ENCODE results near the gene KLK3. TPM values are rescaled to one million over a fixed set of nuclear protein-coding genes. Genes with fewer than 3 reads are reported as not detected.
A peak's percentile ranks its signal among the peaks of the same experiment; 100 is the strongest.

Gene KLK3
- total and polyA plus RNA-seq, 2 of the 4 experiments (the other 2 are of a cell fraction): not detected

GRCh38 chr19:50836543-50837195, 18.0 kb upstream of the KLK3 start:
- Histone ChIP-seq H3K4me1 (ENCODE audit: control insufficient read depth, insufficient read depth, low read length) (no peaks in the 10 kb centered on the region), H3K14ac (replicated peaks; ENCODE audit: low read depth, low read length) (no peak overlapping the region), H3K56ac (ENCODE audit: extremely low read depth, insufficient read depth, low read length) (no peak overlapping the region), H3K27me3 (ENCODE audit: control insufficient read depth, insufficient read depth, low read length) (no peaks in the 10 kb centered on the region), H2AK5ac (ENCODE audit: low read depth, low read length) (no peak overlapping the region), H3K4me3 (ENCODE audit: insufficient read depth, low read depth, low read length) (no peak overlapping the region), H3K36me3 (ENCODE audit: control insufficient read depth, insufficient read depth, low read length) (no peaks in the 10 kb centered on the region), H4K20me1 (ENCODE audit: insufficient read depth, low read length) (no peaks in the 10 kb centered on the region), H4K8ac (ENCODE audit: low read depth in 2 of 2, low read length in 2 of 2) (0 out of 4 replicates have a peak overlapping the region, but pooled peaks of 1 of the 2 experiments have one; percentile 41), H4K91ac (ENCODE audit: insufficient read depth, low read depth, low read length) (no peak overlapping the region), H2AK9ac (replicated peaks; ENCODE audit: low read depth, low read length, poor library complexity) (no peak overlapping the region), H3K4ac (ENCODE audit: low read depth, low read length) (no peak overlapping the region), H3K79me1 (ENCODE audit: low read depth in 1 of 2, low read length in 2 of 2) (no peaks in the 10 kb centered on the region), H2BK120ac (ENCODE audit: low read depth, low read length) (no peak overlapping the region), H3K9me1 (ENCODE audit: insufficient read depth, low read length) (no peaks in the 10 kb centered on the region), H3K18ac (ENCODE audit: low read depth, low read length) (no peak overlapping the region), H3K4me2 (ENCODE audit: low read depth, low read length) (no peak overlapping the region; the same call in 1 of the 2 replicates), H3K23ac (ENCODE audit: low read depth, low read length) (no peak overlapping the region), H4K5ac (ENCODE audit: low read depth, low read length) (no peak overlapping the region), H2BK5ac (ENCODE audit: low read depth, low read length, poor library complexity, severe bottlenecking) (no peak overlapping the region), H2BK20ac (ENCODE audit: low read depth, low read length) (no peak overlapping the region), H2AFZ (replicated peaks; ENCODE audit: low read length, poor library complexity) (peak overlapping the region; percentile 94), H3K27ac (ENCODE audit: insufficient read depth, low read length) (no peak overlapping the region), H3K9ac (ENCODE audit: low read depth, low read length) (no peak overlapping the region), H3K9me3 (ENCODE audit: control insufficient read depth, insufficient read depth, low read length) (no peaks in the 10 kb centered on the region), H2BK15ac (ENCODE audit: low read depth, low read length) (no peak overlapping the region)
- 29% methylated on average over 7 of the region's 19 CpGs; no CpG with 5 or more reads in 1 of the 2 experiments for WGBS, 2 experiments (ENCODE audit: extremely low coverage in 2 of 2, insufficient read length in 1 of 2)
- intact Hi-C loops (cut with micrococcal nuclease) (no loop called here), dilution Hi-C loops (cut with HindIII; ENCODE audit: low sequenced_read_pairs, unreplicated experiment) (no loop called here), in situ Hi-C loops (cut with MboI; ENCODE audit: low sequenced_read_pairs) (no loop called here)
- TF ChIP-seq RFX5 (IDR thresholded peaks at IDR 0.05; ENCODE audit: low read depth, low read length): no peak
- TF ChIP-seq, protein P1, sequence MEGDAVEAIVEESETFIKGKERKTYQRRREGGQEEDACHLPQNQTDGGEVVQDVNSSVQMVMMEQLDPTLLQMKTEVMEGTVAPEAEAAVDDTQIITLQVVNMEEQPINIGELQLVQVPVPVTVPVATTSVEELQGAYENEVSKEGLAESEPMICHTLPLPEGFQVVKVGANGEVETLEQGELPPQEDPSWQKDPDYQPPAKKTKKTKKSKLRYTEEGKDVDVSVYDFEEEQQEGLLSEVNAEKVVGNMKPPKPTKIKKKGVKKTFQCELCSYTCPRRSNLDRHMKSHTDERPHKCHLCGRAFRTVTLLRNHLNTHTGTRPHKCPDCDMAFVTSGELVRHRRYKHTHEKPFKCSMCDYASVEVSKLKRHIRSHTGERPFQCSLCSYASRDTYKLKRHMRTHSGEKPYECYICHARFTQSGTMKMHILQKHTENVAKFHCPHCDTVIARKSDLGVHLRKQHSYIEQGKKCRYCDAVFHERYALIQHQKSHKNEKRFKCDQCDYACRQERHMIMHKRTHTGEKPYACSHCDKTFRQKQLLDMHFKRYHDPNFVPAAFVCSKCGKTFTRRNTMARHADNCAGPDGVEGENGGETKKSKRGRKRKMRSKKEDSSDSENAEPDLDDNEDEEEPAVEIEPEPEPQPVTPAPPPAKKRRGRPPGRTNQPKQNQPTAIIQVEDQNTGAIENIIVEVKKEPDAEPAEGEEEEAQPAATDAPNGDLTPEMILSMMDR (conservative IDR thresholded peaks at IDR 0.05; ENCODE audit: low read depth, low read length): no peak
- TF ChIP-seq BHLHE40 (IDR thresholded peaks at IDR 0.05; ENCODE audit: low read depth, low read length): no peak
- no peak for TF ChIP-seq RAD21 (IDR thresholded peaks at IDR 0.05; ENCODE audit: low read length)
- TF ChIP-seq MXI1 (IDR thresholded peaks at IDR 0.05; ENCODE audit: borderline replicate concordance, low read depth, low read length): no peak
- no peak for TF ChIP-seq POLR2A (IDR thresholded peaks at IDR 0.05; ENCODE audit: low read depth, low read length)
- TF ChIP-seq, protein P2, sequence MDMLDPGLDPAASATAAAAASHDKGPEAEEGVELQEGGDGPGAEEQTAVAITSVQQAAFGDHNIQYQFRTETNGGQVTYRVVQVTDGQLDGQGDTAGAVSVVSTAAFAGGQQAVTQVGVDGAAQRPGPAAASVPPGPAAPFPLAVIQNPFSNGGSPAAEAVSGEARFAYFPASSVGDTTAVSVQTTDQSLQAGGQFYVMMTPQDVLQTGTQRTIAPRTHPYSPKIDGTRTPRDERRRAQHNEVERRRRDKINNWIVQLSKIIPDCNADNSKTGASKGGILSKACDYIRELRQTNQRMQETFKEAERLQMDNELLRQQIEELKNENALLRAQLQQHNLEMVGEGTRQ (IDR thresholded peaks at IDR 0.05; ENCODE audit: low read depth, low read length): no peak
- TF ChIP-seq MAZ (IDR thresholded peaks at IDR 0.05; ENCODE audit: borderline replicate concordance, low read depth, low read length): no peak
- TF ChIP-seq NFE2L2 (IDR thresholded peaks at IDR 0.05; ENCODE audit: low read depth, low read length): no peak
- no peak for TF ChIP-seq FOS (IDR thresholded peaks at IDR 0.05; ENCODE audit: low read depth, low read length)
- no peak for TF ChIP-seq SMC3 (IDR thresholded peaks at IDR 0.05; ENCODE audit: low read depth, low read length)
- no peak for TF ChIP-seq CEBPB (IDR thresholded peaks at IDR 0.05; ENCODE audit: low read depth, low read length)
- TF ChIP-seq RCOR1 (IDR thresholded peaks at IDR 0.05; ENCODE audit: insufficient replicate concordance, low read length): no peak
- TF ChIP-seq CHD1 (IDR thresholded peaks at IDR 0.05; ENCODE audit: low read depth, low read length): no peak
- ChIA-PET CTCF (no interaction called here), POLR2A (ENCODE audit: unreplicated experiment) (no interaction called here)
- ATAC-seq (ENCODE audit: low read depth) (no peak), DNase-seq (no peak)
- no TSS peak for BruUV-seq (replicated peaks)
